Measurements from ENCODE around the gene PPARG. TPM values are rescaled to one million over a fixed set of nuclear protein-coding genes. Genes with fewer than 3 reads are reported as not detected.

PPARG gene
- total RNA-seq, 1 donor from 2014 or later = not detected

GRCh38 chr3:12303993-12304392 lies 15.1 kb downstream of the PPARG start:
- no peak overlapping the region for H3K4me3 Mint-ChIP-seq
- no peak overlapping the region for H3K27ac Mint-ChIP-seq (ENCODE audit: unreplicated experiment)
- peaks cover 42% of the 10 kb centered on the region for H3K27me3 Mint-ChIP-seq (ENCODE audit: low read depth)
- no peaks in the 10 kb centered on the region for H3K36me3 Mint-ChIP-seq (ENCODE audit: low read depth)
- no peak for TF ChIP-seq CTCF (conservative IDR thresholded peaks at IDR 0.05)
- H3K4me1 Mint-ChIP-seq = no peaks in the 10 kb centered on the region
- DNase-seq (ENCODE audit: low read depth, low spot score) = no peak
- no peaks in the 10 kb centered on the region for H3K9me3 Mint-ChIP-seq

DNA sequence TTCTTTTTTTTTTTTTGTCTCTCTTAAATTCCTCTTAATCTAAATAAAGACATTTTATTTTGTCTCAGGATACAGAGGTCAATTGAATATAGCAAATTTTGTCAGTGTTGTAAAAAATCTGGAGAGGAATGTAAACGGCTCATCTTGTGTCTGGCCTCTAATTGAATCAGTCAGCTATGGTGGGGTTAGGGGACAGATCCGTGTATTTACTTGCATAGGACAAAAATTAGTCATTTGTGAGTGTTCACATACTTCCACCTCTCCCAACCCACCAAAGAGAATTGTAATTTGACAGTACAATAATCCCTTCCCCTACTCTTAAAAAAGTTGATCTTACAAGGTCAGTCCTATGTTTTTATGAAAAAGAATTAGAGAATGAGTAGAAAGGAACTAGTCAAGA lies 18.3 kb downstream of the PPARG start:
- Mint-ChIP-seq H3K4me1 (no peaks in the 10 kb centered on the region), H3K27me3 (ENCODE audit: low read depth) (peaks cover 45% of the 10 kb centered on the region), H3K36me3 (ENCODE audit: low read depth) (no peaks in the 10 kb centered on the region), H3K9me3 (peaks cover 3% of the 10 kb centered on the region), H3K4me3 (no peak overlapping the region), H3K27ac (ENCODE audit: unreplicated experiment) (no peak overlapping the region)
- no peak for DNase-seq (ENCODE audit: low read depth, low spot score)
- no peak for TF ChIP-seq CTCF (conservative IDR thresholded peaks at IDR 0.05)

GRCh38 chr3:12308517-12308916 lies 19.6 kb downstream of the PPARG start:
- Mint-ChIP-seq H3K27me3 (ENCODE audit: low read depth) (peaks cover 35% of the 10 kb centered on the region), H3K4me1 (no peaks in the 10 kb centered on the region), H3K4me3 (no peak overlapping the region), H3K9me3 (peaks cover 3% of the 10 kb centered on the region), H3K27ac (ENCODE audit: unreplicated experiment) (no peak overlapping the region), H3K36me3 (ENCODE audit: low read depth) (no peaks in the 10 kb centered on the region)
- TF ChIP-seq CTCF (conservative IDR thresholded peaks at IDR 0.05) = no peak
- no peak for DNase-seq (ENCODE audit: low read depth, low spot score)

GRCh38 chr3:12309716-12310115 lies 20.8 kb downstream of the PPARG start:
- H3K9me3 Mint-ChIP-seq = peaks cover 3% of the 10 kb centered on the region
- no peaks in the 10 kb centered on the region for H3K36me3 Mint-ChIP-seq (ENCODE audit: low read depth)
- no peak for TF ChIP-seq CTCF (conservative IDR thresholded peaks at IDR 0.05)
- H3K27ac Mint-ChIP-seq (ENCODE audit: unreplicated experiment) = no peak overlapping the region
- no peak overlapping the region for H3K4me3 Mint-ChIP-seq
- peaks cover 25% of the 10 kb centered on the region for H3K27me3 Mint-ChIP-seq (ENCODE audit: low read depth)
- no peak for DNase-seq (ENCODE audit: low read depth, low spot score)
- no peaks in the 10 kb centered on the region for H3K4me1 Mint-ChIP-seq

- Mint-ChIP-seq H3K4me1 (no peaks in the 10 kb centered on the region), H3K9me3 (peaks cover 3% of the 10 kb centered on the region), H3K4me3 (no peak overlapping the region), H3K27me3 (ENCODE audit: low read depth) (peaks cover 25% of the 10 kb centered on the region), H3K27ac (ENCODE audit: unreplicated experiment) (no peak overlapping the region), H3K36me3 (ENCODE audit: low read depth) (no peaks in the 10 kb centered on the region)
- no peak for TF ChIP-seq CTCF (conservative IDR thresholded peaks at IDR 0.05)
- no peak for DNase-seq (ENCODE audit: low read depth, low spot score)
Observed at GRCh38 chr3:12312010-12312409, 23.1 kb downstream of the PPARG start.

DNA sequence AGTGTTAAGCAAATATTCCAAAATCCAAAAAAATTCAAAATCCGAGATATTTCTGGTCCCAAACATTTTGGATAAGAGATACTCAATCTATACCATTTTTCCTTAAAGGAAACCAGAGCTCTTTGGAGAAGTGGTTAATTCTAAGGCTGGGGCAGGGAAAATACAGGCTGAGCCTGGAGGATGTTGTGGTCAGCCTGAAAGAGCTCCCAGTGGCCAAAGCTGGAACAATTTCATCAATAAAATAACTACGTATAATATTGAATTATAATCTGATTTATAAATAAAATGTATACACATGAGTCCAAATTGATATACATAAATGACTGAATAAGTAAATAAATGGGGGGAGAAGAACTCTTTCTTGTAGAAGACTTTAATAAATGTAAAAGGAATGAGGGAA lies 24.6 kb downstream of the PPARG start:
- no peak overlapping the region for H3K4me3 Mint-ChIP-seq
- no peak for DNase-seq (ENCODE audit: low read depth, low spot score)
- TF ChIP-seq CTCF (conservative IDR thresholded peaks at IDR 0.05) = peak; percentile 34
- no peak overlapping the region for H3K27ac Mint-ChIP-seq (ENCODE audit: unreplicated experiment)
- H3K9me3 Mint-ChIP-seq = peaks cover 3% of the 10 kb centered on the region
- peaks cover 25% of the 10 kb centered on the region for H3K27me3 Mint-ChIP-seq (ENCODE audit: low read depth)
- H3K4me1 Mint-ChIP-seq = no peaks in the 10 kb centered on the region
- H3K36me3 Mint-ChIP-seq (ENCODE audit: low read depth) = no peaks in the 10 kb centered on the region
